Mammary epithelial cell (primary cell): ENCODE measurements around the gene DPP3.

Experiments used
- CTCF ChIP-seq, 2 donors: IDR thresholded peaks in 1 of 2; conservative IDR thresholded peaks in 1 of 2; 2 replicates each; pipeline ENCODE4 v1.5.1; 2011 to 2012; ENCODE audit warnings: inconsistent platforms in 2 of 2, low read length in 2 of 2, mild to moderate bottlenecking in 2 of 2, control low read depth in 1 of 2, low read depth in 1 of 2; ENCODE audit not compliant: insufficient read depth in 1 of 2; ENCODE audit errors: extremely low read depth in 1 of 2
- EZH2 ChIP-seq: IDR thresholded peaks from 2 replicates; pipeline ENCODE4 v1.6.1; 2012; ENCODE audit warnings: low read length, inconsistent platforms, borderline replicate concordance

GRCh38 chr11:66555416-66555815 lies 75.2 kb downstream of the DPP3 start:
- TF ChIP-seq EZH2: no peak
- no peak for TF ChIP-seq CTCF (conservative IDR thresholded peaks at IDR 0.05 in 1 of 2, IDR thresholded peaks at IDR 0.05 in 1 of 2; ENCODE audit: extremely low read depth in 1 of 2, insufficient read depth in 1 of 2, low read depth in 1 of 2, low read length in 2 of 2)
